ENCODE measurements around the gene SFMBT2. TPM values are rescaled to one million over a fixed set of nuclear protein-coding genes. Genes with fewer than 3 reads are reported as not detected.

SFMBT2 gene
- total RNA-seq, 1 experiment from 2014 or later: not detected

DNA sequence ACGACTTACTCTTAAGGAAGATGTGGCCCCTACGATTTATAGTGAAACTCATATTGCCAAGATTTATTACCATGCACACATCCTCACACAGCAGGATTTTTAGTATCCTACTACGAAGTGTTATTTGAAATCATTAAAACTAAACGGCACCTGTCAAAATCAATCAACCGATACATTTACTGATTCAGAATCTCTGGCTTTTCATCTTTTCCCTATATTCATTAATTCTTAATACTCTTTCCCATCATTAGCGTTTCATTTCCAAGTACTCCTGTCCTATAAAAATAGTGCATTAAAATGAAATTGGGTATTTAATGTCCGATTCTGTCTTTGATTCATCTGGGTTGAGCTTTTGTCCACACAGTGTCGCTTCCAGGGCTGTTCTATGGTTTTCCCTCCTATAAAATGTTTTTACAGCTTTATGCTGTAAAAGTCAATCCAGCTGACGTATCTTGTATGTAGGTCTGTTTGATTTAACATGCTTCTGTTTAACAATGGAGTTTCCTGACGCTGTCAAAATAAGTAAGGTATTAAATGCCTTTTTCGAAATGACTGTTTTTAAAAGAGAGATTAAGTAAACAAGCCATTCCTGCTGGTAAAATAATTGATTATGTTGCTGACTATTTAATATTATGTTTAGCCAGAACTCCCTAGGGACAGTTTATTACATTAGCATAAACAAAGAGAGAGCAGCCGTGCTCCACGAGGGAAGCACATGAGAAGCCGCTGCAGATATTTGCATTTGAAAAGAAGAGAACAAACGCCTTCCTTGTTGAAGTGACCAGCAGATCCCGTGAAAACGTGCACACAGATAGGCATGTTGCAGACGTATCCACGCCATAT is 22.3 kb upstream of the SFMBT2 start:
- Histone ChIP-seq H3K4me1 (peaks cover 6% of the 10 kb centered on the region; the same call in 1 of the 2 replicates), H3K4me3 (ENCODE audit: low read depth, low read length) (no peak overlapping the region), H3K9me3 (no peaks in the 10 kb centered on the region), H3K36me3 (ENCODE audit: control insufficient read depth, insufficient read depth, low read length) (no peaks in the 10 kb centered on the region), H3K27me3 (replicated peaks; ENCODE audit: control insufficient read depth, insufficient read depth, low read length) (0 out of 2 replicates have a peak, but pooled peaks cover 1% of the 10 kb centered on the region)
- Mint-ChIP-seq H3K4me1 (ENCODE audit: low read depth, unreplicated experiment) (no peaks in the 10 kb centered on the region), H3K36me3 (ENCODE audit: insufficient read depth, unreplicated experiment) (no peaks in the 10 kb centered on the region), H3K9me3 (ENCODE audit: unreplicated experiment) (no peaks in the 10 kb centered on the region), H3K4me3 (ENCODE audit: unreplicated experiment) (peak overlapping the region; percentile 42), H3K27ac (ENCODE audit: unreplicated experiment) (no peak overlapping the region), H3K27me3 (ENCODE audit: insufficient read depth, unreplicated experiment) (peaks cover 19% of the 10 kb centered on the region)
- POLR2A ChIA-PET: no interaction called here
- no peak for TF ChIP-seq CTCF (IDR thresholded peaks at IDR 0.05; ENCODE audit: insufficient read depth in 1 of 2, low read depth in 1 of 2, low read length in 1 of 2, severe bottlenecking in 1 of 2, unreplicated experiment in 1 of 2)
- intact Hi-C loops (cut with micrococcal nuclease; ENCODE audit: unreplicated experiment): no loop called here
- CTCF ChIA-PET: no interaction called here
- no TSS peak for BruUV-seq (replicated peaks)
- no peak for DNase-seq

DNA sequence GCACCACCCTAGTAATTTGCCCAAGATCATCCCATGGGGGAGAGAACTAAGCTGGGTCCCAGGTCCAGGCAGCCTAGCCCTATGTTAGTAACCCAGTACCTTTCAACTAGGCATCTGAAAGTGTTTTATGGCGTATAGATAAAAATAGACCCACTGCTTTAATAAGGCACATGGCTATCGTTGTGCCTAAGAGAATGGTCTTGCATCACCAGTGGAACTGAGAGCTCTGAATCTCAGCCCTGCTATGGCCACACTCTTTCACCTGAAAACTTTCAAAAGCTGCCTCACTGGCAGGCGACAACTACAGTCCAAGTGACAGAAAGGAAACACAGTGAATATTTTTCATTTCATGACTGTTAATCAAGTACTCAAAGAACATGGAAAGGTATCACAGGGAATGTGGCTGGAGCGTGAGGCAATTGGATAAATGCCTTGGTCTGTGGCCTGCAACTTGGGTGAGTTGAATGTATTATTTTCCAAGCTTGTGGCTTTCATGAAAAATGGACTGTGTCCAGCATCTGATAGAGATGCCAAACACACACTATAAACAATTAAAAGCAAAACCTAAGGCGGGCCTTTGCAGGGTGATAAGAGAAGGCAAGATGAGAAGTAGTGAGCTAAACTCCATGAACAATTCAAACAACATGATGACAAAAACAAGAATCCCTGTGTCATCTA is 18.0 kb upstream of the SFMBT2 start:
- Mint-ChIP-seq H3K4me3 (ENCODE audit: unreplicated experiment) (no peak overlapping the region), H3K36me3 (ENCODE audit: insufficient read depth, unreplicated experiment) (no peaks in the 10 kb centered on the region), H3K4me1 (ENCODE audit: low read depth, unreplicated experiment) (no peaks in the 10 kb centered on the region), H3K27ac (ENCODE audit: unreplicated experiment) (no peak overlapping the region), H3K9me3 (ENCODE audit: unreplicated experiment) (no peaks in the 10 kb centered on the region), H3K27me3 (ENCODE audit: insufficient read depth, unreplicated experiment) (peaks cover 25% of the 10 kb centered on the region)
- Histone ChIP-seq H3K36me3 (ENCODE audit: control insufficient read depth, insufficient read depth, low read length) (no peaks in the 10 kb centered on the region), H3K4me3 (ENCODE audit: low read depth, low read length) (no peak overlapping the region), H3K27me3 (replicated peaks; ENCODE audit: control insufficient read depth, insufficient read depth, low read length) (no peaks in the 10 kb centered on the region; the same call in 1 of the 2 replicates), H3K9me3 (no peaks in the 10 kb centered on the region), H3K4me1 (peaks cover 6% of the 10 kb centered on the region; the same call in 1 of the 2 replicates)
- TF ChIP-seq CTCF (IDR thresholded peaks at IDR 0.05; ENCODE audit: insufficient read depth in 1 of 2, low read depth in 1 of 2, low read length in 1 of 2, severe bottlenecking in 1 of 2, unreplicated experiment in 1 of 2): no peak
- CTCF ChIA-PET: no interaction called here
- no TSS peak for BruUV-seq (replicated peaks)
- POLR2A ChIA-PET: no interaction called here
- intact Hi-C loops (cut with micrococcal nuclease; ENCODE audit: unreplicated experiment): no loop called here
- no peak for DNase-seq

DNA sequence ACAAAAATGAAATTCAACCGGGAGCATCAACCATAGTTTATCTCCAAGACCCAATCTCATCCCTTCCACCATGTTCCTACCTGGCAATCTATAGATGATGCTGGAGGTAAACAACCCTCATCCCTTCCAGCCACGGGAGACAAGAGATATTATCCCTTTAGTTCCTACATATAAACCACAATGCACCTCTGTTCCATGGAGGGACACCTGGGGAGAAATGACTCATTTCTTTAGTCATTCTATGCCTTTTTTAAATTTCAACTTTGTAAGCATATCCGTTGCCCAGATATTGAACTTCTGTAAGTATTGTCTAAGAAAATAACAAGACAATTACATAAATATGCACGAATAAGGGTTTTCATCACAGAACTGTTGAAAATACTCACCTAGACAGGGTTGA is 15.5 kb upstream of the SFMBT2 start:
- Mint-ChIP-seq H3K9me3 (ENCODE audit: unreplicated experiment) (no peaks in the 10 kb centered on the region), H3K4me1 (ENCODE audit: low read depth, unreplicated experiment) (no peaks in the 10 kb centered on the region)
- no peak for TF ChIP-seq CTCF (IDR thresholded peaks at IDR 0.05; ENCODE audit: insufficient read depth in 1 of 2, low read depth in 1 of 2, low read length in 1 of 2, severe bottlenecking in 1 of 2, unreplicated experiment in 1 of 2)

More for the DNA sequence above, 15.5 kb upstream of the SFMBT2 start:
- H3K36me3 ChIP-seq (ENCODE audit: control insufficient read depth, insufficient read depth, low read length): no peaks in the 10 kb centered on the region
- BruUV-seq (replicated peaks): no TSS peak
- no peaks in the 10 kb centered on the region; the same call in 1 of the 2 replicates for H3K27me3 ChIP-seq (replicated peaks; ENCODE audit: control insufficient read depth, insufficient read depth, low read length)
- no peak overlapping the region for H3K4me3 Mint-ChIP-seq (ENCODE audit: unreplicated experiment)
- no peak overlapping the region for H3K27ac Mint-ChIP-seq (ENCODE audit: unreplicated experiment)
- intact Hi-C loops (cut with micrococcal nuclease; ENCODE audit: unreplicated experiment): no loop called here
- DNase-seq: no peak
- POLR2A ChIA-PET: no interaction called here
- no peaks in the 10 kb centered on the region for H3K36me3 Mint-ChIP-seq (ENCODE audit: insufficient read depth, unreplicated experiment)
- H3K27me3 Mint-ChIP-seq (ENCODE audit: insufficient read depth, unreplicated experiment): peaks cover 15% of the 10 kb centered on the region
- no peaks in the 10 kb centered on the region for H3K9me3 ChIP-seq
- CTCF ChIA-PET: no interaction called here
- H3K4me3 ChIP-seq (ENCODE audit: low read depth, low read length): no peak overlapping the region
- no peaks in the 10 kb centered on the region for H3K4me1 ChIP-seq

Data from Caco-2 (cell line).